Measurements from ENCODE around the gene CD300LD.

GRCh38 chr17:74612046-74612445, 20.0 kb upstream of the CD300LD start:
- no peak for TF ChIP-seq CTCF (IDR thresholded peaks at IDR 0.05)
- TF ChIP-seq POLR2AphosphoS5 (IDR thresholded peaks at IDR 0.05): no peak
- no peak for TF ChIP-seq POLR2A (IDR thresholded peaks at IDR 0.05; ENCODE audit: low read depth)
